Measurements from ENCODE around the gene RCL1.

Gene RCL1

GRCh38 chr9:4864234-4864661, 71.5 kb downstream of the RCL1 start:
- Histone ChIP-seq H2AFZ (ENCODE audit: low read length) (no peak overlapping the region), H3K27me3 (ENCODE audit: insufficient read depth, low read length) (no peaks in the 10 kb centered on the region), H3K27ac (ENCODE audit: low read depth, low read length, poor library complexity, severe bottlenecking) (no peak overlapping the region), H3F3A (ENCODE audit: insufficient read depth, low read length) (no peaks in the 10 kb centered on the region), H4K20me1 (ENCODE audit: insufficient read depth, low read length) (no peaks in the 10 kb centered on the region), H3K4me3 (ENCODE audit: low read depth, low read length, poor library complexity, severe bottlenecking) (no peak overlapping the region), H3K79me2 (ENCODE audit: insufficient read depth, low read length) (no peaks in the 10 kb centered on the region), H3K9ac (ENCODE audit: low read length) (no peak overlapping the region), H3K36me3 (ENCODE audit: insufficient read depth, low read length) (peaks cover 29% of the 10 kb centered on the region), H3K4me1 (ENCODE audit: insufficient read depth, low read length, severe bottlenecking) (no peaks in the 10 kb centered on the region), H3K4me2 (ENCODE audit: low read length) (no peak overlapping the region), H3K9me3 (ENCODE audit: low read length) (no peaks in the 10 kb centered on the region), H3K9me2 (ENCODE audit: low read depth, low read length) (no peaks in the 10 kb centered on the region)
- TF ChIP-seq EZH2 (IDR thresholded peaks at IDR 0.05; ENCODE audit: borderline replicate concordance, low read length): no peak
- no peak for TF ChIP-seq CTCF (IDR thresholded peaks at IDR 0.05; ENCODE audit: low read length)

- Histone ChIP-seq H3K27me3 (ENCODE audit: insufficient read depth, low read length) (no peaks in the 10 kb centered on the region), H3K4me1 (ENCODE audit: insufficient read depth, low read length, severe bottlenecking) (no peaks in the 10 kb centered on the region), H3K27ac (ENCODE audit: low read depth, low read length, poor library complexity, severe bottlenecking) (no peak overlapping the region), H2AFZ (ENCODE audit: low read length) (no peak overlapping the region), H3K9ac (ENCODE audit: low read length) (no peak overlapping the region), H3K9me2 (ENCODE audit: low read depth, low read length) (no peaks in the 10 kb centered on the region), H3K9me3 (ENCODE audit: low read length) (no peaks in the 10 kb centered on the region), H3K4me3 (ENCODE audit: low read depth, low read length, poor library complexity, severe bottlenecking) (no peak overlapping the region), H3K79me2 (ENCODE audit: insufficient read depth, low read length) (no peaks in the 10 kb centered on the region), H3K4me2 (ENCODE audit: low read length) (no peak overlapping the region), H4K20me1 (ENCODE audit: insufficient read depth, low read length) (no peaks in the 10 kb centered on the region), H3K36me3 (ENCODE audit: insufficient read depth, low read length) (peaks cover 25% of the 10 kb centered on the region), H3F3A (ENCODE audit: insufficient read depth, low read length) (no peaks in the 10 kb centered on the region)
- TF ChIP-seq CTCF (IDR thresholded peaks at IDR 0.05; ENCODE audit: low read length) (no peak), EZH2 (IDR thresholded peaks at IDR 0.05; ENCODE audit: borderline replicate concordance, low read length) (no peak)
Observed at GRCh38 chr9:4864698-4865097, 72.0 kb downstream of the RCL1 start.

DNA sequence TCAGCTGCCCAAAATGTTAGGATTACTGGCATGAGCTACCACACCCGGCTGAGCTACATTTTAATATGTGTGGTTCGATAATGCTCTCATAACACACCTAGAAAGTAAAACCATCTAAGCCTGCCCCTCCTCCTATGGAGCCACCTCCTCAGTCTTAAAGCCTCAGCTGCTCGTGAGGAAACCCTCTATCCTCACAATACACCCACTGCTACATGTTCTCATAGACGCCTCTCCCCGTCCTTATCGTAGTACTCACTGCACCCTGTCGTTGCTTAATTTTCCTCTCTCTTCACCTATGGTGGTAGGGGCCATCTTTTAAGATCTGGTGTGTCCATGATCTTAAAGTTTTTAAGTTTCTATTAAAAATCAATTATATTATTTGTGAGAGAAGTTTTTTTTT, 72.9 kb downstream of the RCL1 start:
- Histone ChIP-seq H3K36me3 (ENCODE audit: insufficient read depth, low read length) (peaks cover 17% of the 10 kb centered on the region), H3K79me2 (ENCODE audit: insufficient read depth, low read length) (no peaks in the 10 kb centered on the region), H3K27ac (ENCODE audit: low read depth, low read length, poor library complexity, severe bottlenecking) (no peak overlapping the region), H3K4me1 (ENCODE audit: insufficient read depth, low read length, severe bottlenecking) (no peaks in the 10 kb centered on the region), H2AFZ (ENCODE audit: low read length) (no peak overlapping the region), H3K4me2 (ENCODE audit: low read length) (no peak overlapping the region), H3K9me3 (ENCODE audit: low read length) (no peaks in the 10 kb centered on the region), H3K4me3 (ENCODE audit: low read depth, low read length, poor library complexity, severe bottlenecking) (no peak overlapping the region), H4K20me1 (ENCODE audit: insufficient read depth, low read length) (no peaks in the 10 kb centered on the region), H3K27me3 (ENCODE audit: insufficient read depth, low read length) (no peaks in the 10 kb centered on the region), H3K9me2 (ENCODE audit: low read depth, low read length) (no peaks in the 10 kb centered on the region), H3K9ac (ENCODE audit: low read length) (no peak overlapping the region), H3F3A (ENCODE audit: insufficient read depth, low read length) (no peaks in the 10 kb centered on the region)
- TF ChIP-seq EZH2 (IDR thresholded peaks at IDR 0.05; ENCODE audit: borderline replicate concordance, low read length) (no peak), CTCF (IDR thresholded peaks at IDR 0.05; ENCODE audit: low read length) (no peak)
